ENCODE measurements around the gene SLC35C1. TPM values are rescaled to one million over a fixed set of nuclear protein-coding genes. Genes with fewer than 3 reads are reported as not detected.

The SLC35C1 gene
- total and polyA plus RNA-seq, 2 donors (not counting 1 experiment from before 2014, with no cell fraction given): 4.4 to 12.5 TPM

DNA sequence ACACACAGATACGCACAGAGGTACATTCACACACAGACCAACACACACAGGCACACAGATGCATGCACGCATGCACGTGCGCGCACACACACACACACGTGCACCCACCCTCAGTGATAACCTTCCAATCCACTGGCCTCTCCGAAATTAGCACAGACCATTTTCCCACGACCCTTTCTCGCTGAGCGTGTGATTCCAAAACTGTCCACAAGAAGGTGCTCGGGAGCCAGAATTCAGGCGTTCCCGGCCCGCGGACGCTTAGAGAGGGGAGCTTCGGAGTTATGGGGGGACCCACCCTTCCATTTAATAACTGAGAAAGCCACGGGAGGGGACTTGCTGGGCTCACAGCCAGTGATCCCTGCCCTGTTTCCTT, 33.8 kb upstream of the SLC35C1 start:
- Histone ChIP-seq H3K36me3 (replicated peaks in 1 of 2; ENCODE audit: control extremely low read depth in 1 of 2, control insufficient read depth in 1 of 2, extremely low read depth in 1 of 2, insufficient read depth in 2 of 2, low read length in 1 of 2) (no peaks in the 10 kb centered on the region), H3K9ac (ENCODE audit: low read length) (peak overlapping the region; percentile 74), H2AFZ (ENCODE audit: insufficient read depth, low read depth, low read length, poor library complexity, severe bottlenecking) (peak overlapping the region; percentile 86), H3K4me1 (ENCODE audit: control insufficient read depth in 2 of 2, insufficient read depth in 2 of 2, low read length in 2 of 2) (peaks cover 6 to 16% of the 10 kb centered on the region in 2 donors), H3K79me2 (ENCODE audit: control insufficient read depth, insufficient read depth, low read length) (no peaks in the 10 kb centered on the region), H4K20me1 (ENCODE audit: control insufficient read depth, insufficient read depth, low read length, poor library complexity, severe bottlenecking) (no peaks in the 10 kb centered on the region), H3K9me3 (ENCODE audit: control extremely low read depth in 1 of 3, control insufficient read depth in 2 of 3, insufficient read depth in 1 of 3, low read length in 2 of 3) (no peaks in the 10 kb centered on the region), H3K4me2 (replicated peaks; ENCODE audit: low read depth, low read length, poor library complexity, severe bottlenecking) (peak overlapping the region; percentile 87), H3K27me3 (replicated peaks in 1 of 4; ENCODE audit: control extremely low read depth in 1 of 4, control insufficient read depth in 3 of 4, insufficient read depth in 4 of 4, low read length in 3 of 4) (no peaks in the 10 kb centered on the region), H3K4me3 (ENCODE audit: control extremely low read depth in 1 of 5, extremely low read depth in 1 of 5, insufficient read depth in 1 of 5, low read depth in 2 of 5, low read length in 4 of 5) (peak overlapping the region; percentile 35 to 86 (median 63)), H3K27ac (ENCODE audit: low read length in 2 of 2) (peak overlapping the region in 1 of 2 donors; percentile 8)
- ChIA-PET CTCF (interaction anchor here (0.8 to 3.6 kb wide), 50 partner anchors 8 to 844 kb away, joined by 3 to 76 read pairs (median 6); partner anchors contain the start of genes CRY2, PEX16 and SLC35C1), POLR2A (interaction anchor here (0.7 to 1.1 kb wide), 3 partner anchors 33 to 159 kb away, joined by 3 to 4 read pairs (median 4); partner anchors contain the start of gene SLC35C1)
- WGBS (ENCODE audit: insufficient coverage): 8% methylated on average over 13 of the region's 18 CpGs
- intact Hi-C loops (cut with micrococcal nuclease): loop anchor here (1.0 to 5.0 kb wide), 3 partner anchors 72 to 434 kb away; partner anchors contain the start of gene PHF21A
- Mint-ChIP-seq H3K27ac (peak overlapping the region; percentile 50), H3K27me3 (peaks cover 7% of the 10 kb centered on the region), H3K4me3 (peak overlapping the region; percentile 90), H3K9me3 (ENCODE audit: insufficient read depth) (no peaks in the 10 kb centered on the region), H3K4me1 (peaks cover 18% of the 10 kb centered on the region)
- peak; percentile 83 for DNase-seq
- ATAC-seq (ENCODE audit: low read depth): peak; percentile 72
- no peak for TF ChIP-seq EZH2 (IDR thresholded peaks at IDR 0.05; ENCODE audit: borderline replicate concordance, insufficient read depth, low read depth, low read length, poor library complexity, severe bottlenecking)
- TF ChIP-seq, protein P1, sequence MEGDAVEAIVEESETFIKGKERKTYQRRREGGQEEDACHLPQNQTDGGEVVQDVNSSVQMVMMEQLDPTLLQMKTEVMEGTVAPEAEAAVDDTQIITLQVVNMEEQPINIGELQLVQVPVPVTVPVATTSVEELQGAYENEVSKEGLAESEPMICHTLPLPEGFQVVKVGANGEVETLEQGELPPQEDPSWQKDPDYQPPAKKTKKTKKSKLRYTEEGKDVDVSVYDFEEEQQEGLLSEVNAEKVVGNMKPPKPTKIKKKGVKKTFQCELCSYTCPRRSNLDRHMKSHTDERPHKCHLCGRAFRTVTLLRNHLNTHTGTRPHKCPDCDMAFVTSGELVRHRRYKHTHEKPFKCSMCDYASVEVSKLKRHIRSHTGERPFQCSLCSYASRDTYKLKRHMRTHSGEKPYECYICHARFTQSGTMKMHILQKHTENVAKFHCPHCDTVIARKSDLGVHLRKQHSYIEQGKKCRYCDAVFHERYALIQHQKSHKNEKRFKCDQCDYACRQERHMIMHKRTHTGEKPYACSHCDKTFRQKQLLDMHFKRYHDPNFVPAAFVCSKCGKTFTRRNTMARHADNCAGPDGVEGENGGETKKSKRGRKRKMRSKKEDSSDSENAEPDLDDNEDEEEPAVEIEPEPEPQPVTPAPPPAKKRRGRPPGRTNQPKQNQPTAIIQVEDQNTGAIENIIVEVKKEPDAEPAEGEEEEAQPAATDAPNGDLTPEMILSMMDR (IDR thresholded peaks at IDR 0.05): peak; percentile 71

Data from B cell (primary cell).